Femur (tissue), 1 donor: ENCODE measurements around the gene GP5.

ENCODE experiments used
- DNase-seq: peaks from one replicate; pipeline ENCODE4 v3.0.0-alpha.2; 2017

GP5 gene

DNA sequence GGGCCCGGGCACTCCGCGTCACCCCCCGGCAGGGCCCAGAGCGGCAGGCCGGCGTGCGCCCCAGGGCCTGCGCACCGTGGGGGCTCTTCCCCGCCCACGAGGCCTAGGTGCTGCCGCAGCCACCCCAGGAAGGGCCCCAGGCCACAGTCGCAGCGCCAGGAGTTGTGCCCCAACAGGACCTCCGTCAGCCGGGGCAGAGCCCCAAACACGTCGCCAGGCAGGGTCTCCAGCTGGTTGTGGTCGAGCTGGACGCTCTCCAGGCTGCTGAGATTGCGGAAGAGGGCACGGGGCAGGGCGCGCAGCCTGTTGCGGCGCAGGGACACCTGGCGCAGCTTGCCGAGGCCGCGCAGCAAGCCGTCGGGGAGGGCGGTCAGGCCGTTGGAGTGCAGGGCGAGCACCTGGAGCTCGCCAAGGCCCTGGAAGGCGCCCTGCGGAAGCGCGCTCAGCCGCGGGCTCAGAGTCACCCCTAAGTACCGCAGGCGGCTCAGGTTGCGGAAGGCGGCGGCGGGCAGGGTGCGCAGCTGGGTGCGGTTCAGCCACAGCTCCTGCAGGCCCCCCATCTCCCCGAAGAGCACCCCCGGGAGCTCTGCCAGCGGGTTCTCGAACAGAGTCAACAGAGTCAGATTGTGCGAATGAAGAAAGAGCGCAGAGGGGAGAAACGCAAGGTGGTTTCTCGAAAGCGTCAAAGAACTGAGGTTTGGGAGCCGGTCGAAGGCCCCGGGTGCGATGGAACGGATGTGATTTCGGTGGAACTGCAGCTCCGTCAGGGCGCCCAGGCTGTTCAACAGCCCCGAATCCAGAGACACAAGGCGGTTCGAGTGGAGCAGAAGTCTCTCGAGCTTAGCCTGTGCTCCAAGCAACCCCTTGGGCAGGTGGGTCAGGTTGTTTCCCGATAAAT lies 2.0 kb downstream of the GP5 start:
- no peak for DNase-seq

DNA sequence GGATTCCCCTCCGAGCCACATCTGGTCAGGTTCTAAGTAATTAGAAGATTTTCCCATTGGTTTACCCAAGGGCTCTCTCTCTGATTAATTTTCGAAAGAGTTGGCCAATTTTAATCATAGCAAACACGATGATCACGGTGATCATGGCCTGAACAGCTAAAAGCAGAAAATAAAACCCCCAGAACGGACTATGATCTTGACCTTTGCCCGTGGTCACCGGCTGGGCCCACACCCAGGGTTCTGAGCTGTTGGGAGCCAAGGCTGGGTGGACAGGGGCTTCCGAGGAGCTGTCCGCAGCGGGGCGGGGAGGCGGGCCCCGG lies 2.6 kb downstream of the GP5 start:
- DNase-seq, result no peak

GRCh38 chr3:194395778-194396538 lies 3.1 kb downstream of the GP5 start:
- DNase-seq, result peak; percentile 81

DNA sequence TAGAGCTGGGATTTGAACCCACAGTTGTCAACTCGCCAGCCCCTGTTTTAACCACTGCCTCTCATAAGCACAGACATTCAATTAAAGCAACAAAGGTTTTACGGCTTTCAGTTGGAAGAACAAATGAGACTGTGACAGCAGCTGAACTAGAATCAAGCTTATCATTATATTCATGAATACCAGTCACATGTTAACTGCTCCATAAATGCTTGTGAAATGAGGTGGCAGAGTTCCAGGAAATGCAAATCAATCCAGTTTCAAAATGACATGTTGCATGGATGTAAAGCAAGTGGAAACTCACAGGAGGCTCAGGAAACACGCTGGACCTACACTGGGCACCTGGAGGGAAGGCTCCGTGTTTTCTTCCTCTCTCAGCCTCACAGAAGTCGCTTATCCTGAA lies 3.9 kb downstream of the GP5 start:
- DNase-seq, result no peak

GRCh38 chr3:194392576-194392975 lies 6.5 kb downstream of the GP5 start:
- DNase-seq, result no peak

DNA sequence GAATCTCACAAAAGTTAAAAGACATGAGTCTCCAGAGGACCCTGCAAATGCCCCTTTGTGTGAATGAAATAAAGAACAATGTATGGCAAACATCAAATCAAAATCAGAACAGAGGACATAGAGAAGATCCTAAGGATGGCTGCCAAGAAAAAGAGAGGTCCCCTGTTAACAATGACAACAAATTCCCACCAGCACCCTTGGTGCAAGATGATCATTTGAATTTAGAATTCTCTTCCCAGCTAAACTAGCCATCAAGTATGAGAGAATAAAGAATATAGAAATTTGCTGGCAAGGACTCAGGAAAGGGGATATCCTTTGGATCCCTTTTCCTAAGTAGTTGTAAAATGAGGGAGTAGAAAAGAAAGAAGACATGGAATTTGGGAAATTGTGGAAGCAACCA lies 8.2 kb downstream of the GP5 start:
- no peak for DNase-seq

DNA sequence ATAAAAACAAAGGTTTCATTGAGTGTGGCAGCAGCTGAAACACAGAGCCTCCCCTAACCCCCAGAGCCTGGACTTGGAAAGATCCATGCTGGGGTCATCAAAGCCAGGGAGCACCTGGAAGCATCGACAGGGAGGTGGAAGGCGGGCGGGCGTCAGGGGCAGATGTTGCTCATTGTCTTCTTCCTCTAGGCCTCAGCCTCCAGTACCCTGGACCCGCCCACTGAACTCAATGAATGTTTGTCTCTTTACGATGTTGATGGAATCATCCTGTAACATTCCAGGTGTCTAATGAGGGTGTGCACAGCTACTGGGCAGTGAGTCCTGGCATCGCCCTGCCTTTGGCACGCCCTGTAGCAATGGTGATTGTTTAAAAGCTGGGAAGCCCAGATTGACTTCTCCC lies 9.8 kb downstream of the GP5 start:
- DNase-seq, result no peak

DNA sequence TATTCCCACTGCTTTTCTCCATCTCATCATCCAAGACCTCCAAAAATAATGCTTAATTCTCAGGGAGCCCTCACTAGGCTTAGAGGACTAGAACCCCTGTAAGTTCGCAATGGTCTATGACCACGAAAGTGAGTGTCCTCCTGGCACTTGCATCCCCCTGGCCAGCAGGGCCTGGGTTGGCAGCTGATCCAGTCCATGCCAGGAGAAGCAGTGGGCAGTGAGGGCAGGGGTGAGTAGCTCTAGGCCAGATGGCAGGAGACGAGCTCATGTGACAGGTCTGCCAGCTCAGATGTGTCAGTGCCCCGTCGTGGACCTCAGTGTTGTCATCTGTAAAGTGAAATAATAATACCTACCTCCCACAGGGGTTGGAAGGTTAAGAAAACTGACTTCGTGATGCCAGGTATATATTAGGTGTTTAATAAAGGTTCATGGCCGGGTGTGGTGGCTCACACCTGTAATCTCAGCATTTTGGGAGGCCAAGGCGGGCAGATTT lies 11.1 kb downstream of the GP5 start:
- no peak for DNase-seq

DNA sequence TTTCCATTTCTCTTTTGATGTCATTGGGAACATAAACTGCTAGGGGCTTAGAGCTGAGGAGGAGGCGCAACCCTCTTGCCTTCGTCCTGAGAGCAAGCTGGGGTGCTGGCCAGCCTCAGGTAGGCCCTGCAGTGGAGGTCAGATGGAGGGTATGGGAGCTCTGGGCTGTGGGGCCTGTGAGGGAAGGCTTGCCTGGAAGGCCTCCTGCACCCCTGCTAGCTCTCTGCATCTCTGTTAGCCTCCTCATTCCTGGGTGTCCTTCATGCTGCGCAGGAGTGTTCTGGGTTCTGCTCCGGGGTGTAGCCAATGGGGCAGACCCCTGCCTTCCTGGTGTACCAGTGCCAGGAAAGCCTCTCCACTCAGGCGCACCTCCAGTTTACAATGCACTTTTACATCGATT lies 11.8 kb downstream of the GP5 start:
- no peak for DNase-seq

DNA sequence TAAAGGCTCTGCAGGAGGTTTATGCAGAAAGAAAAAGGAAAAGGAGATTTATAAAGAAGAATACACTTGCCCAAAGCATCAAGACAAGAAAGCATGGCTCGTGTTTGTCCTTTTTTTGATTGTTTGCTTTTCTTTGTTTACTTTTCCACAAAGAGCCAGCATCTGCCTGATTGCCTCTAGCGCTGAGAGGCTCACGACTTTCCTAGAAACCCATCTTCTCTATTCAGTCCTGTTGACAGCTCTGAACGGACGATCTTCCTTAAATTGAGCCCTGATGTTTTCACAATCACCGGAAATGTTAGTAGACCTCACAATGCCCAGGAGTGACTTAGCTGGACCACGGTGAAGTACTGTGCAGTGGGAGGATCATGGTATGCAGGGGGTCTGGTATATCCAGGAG lies 12.4 kb downstream of the GP5 start:
- DNase-seq, result peak; percentile 4

DNA sequence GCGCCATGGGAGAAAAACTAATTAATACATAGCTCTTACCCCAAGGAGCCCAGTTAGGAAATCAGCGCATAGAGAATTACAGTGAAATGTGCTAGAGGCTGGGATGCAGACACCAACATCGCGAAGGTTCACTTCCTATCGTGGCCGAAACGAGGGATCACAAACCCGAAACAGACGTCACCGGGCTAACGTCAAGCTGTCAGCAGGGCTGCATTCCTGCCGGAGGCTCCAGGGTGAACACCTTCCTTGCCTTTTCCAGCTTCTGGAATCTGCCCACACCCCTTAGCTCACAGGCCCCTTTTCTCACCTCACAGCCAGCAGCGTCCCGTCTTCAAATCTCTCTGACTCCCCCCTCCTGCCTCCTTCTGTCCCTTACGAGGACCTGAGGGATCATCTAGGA lies 13.0 kb downstream of the GP5 start:
- peak; percentile 13 for DNase-seq

GRCh38 chr3:194384569-194385001 lies 14.5 kb downstream of the GP5 start:
- peak; percentile 10 for DNase-seq

- no peak for DNase-seq
Observed at GRCh38 chr3:194384156-194384555, 14.9 kb downstream of the GP5 start.

DNA sequence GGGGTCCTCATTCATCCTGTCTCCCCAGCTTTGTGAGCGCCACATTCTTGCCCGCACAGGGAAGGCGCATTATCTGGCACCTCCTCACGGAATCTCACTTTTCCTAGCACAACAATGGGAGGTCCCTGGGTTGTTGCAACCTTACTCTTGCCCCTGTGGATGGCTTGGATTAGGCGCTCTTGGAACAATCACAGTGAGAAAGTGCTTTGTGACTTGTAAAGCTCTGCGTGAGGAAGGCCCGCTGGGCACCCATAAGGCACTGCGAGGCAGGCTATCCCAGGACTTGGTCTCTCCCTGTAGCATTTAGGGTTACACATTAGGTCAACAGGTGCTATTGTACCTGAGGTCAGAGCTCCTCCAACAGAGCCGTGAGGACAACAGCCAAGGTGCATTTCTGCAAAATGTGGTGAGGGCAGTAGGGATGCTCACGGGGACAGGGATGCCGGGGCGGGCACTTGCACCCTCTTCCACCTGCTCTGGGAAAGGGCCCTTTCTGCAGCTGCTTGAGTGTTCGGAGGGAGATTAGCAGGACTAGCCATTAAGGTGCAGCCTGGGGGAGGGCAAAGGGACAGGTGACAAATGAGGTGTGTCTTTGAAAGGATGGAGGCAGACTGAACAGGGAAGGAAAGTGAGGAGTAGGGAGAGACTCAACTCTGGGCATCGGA lies 15.7 kb downstream of the GP5 start:
- peak; percentile 7 for DNase-seq

DNA sequence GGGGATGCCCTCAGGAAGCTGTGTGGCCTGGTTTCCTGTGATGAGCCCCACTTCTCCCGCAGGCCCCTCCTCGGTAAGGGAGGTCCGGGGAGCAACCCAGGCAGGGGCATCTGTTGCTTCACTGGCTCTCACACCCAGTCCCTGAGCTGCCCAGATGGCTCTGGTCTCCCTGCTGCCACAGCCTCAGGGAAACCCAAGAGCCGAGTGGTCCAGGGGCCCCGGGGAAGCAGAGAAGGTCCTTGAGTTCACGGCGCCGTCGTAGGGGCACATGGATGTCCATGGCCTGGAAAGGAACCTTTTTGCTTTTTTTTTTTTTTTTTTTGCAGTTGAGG lies 16.2 kb downstream of the GP5 start:
- no peak for DNase-seq

DNA sequence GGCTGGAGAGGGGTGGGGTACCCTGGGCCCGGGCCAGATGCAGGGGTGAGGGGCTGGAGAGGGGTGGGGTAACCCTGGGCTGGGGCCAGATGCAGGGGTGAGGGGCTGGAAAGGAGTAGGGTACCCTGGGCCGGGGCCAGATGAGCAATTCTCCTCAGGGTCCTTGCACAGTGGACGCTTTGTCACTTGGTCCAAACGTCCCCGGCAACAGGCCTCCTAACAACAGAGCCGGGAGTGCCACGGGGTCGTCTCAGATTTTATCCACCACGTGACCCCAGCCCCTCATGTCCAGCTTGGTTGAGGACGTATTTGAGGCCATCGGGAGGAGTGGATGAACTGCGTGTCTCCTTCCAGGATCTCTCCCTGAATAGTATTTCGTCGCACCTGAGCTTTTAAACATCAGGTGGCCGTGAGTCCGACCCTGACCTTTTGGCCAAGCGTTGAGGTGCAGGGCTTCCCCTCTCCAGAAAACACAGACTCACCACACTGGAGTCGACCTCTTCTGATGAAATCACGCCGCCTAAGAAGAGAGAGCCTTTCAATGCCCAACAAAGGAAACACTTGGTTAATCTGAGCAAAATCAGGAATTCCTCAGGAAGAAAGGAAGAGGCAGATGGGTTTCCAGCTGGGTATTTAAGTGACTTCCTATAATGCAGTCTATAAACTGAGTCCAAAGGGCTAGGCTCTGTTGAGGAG lies 16.7 kb downstream of the GP5 start:
- DNase-seq, result no peak

- no peak for DNase-seq
Observed at GRCh38 chr3:194381460-194381875, 17.6 kb downstream of the GP5 start.

DNA sequence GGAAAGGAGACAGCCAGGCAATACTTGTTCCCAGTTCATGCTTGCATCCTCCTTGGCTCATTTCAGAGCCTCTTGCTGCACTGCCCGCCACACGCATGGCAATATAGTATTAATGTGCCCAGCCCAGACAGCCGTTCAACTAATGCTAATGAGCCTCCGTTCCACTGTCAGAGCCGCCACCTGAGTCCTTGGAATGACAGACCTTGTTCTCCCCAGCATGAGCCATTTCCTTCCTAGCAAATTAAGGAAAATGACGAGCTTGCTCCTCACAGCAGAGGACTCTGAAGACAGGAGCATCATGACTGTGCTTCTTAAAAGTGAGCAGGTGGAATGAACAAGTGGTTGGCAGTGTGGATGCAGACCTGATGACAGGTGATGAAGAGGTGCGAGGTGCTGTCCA lies 18.7 kb downstream of the GP5 start:
- DNase-seq, result no peak

DNA sequence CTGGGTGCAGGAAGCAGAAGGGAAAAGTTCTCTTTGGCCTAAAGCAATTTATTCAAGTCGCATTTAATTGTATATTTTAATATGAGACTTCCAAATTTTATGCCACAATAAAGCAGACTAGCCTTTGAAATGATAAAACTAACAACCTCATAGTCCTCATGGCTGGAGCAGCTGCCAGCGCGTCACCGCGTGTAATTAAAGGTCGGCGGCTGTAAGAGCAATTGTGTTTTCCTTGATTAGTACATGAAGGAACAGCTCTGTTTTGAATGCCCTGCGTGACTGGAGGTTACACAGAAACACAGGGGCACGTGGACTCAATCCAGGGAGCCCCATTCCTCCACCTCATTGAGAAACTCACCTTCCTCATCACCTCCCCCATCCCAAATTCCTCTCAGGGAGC lies 19.4 kb downstream of the GP5 start:
- no peak for DNase-seq

DNA sequence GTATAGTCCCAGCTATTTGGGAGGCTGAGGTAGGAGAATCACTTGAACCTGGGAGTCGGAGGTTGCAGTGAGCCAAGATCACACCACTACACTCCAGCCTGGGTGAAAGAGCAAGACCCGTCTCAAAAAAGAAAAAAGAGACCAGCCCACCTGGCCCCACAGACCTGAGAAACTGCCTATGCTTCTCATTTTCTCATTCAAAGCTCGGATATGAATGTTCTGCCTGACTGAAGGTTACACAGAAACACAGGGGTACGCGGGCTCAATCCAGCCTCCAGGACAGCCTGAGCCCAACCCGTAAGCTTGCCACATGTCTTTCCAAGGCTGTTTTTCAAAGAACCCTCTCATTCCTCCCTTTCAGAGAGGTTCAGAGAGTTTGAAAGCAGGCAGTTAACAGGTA lies 19.8 kb downstream of the GP5 start:
- DNase-seq, result no peak

DNA sequence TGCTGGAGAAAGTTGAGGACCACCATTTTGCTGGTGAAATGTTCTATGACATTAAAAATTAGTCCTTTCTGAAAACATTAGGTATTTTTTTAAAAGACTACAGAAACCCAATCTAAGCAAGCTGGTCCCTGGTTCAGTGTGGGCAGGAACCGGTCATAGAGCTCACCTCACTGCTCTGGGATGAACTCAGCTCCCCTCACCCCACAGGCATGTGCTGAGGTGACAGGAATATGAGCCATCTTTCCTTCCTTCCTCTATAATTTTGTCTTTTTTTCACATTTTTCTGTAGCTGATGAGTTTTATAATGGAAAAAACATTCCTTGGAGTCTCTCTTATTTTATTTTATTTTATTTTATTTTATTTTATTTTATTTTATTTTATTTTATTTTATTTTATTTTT lies 21.4 kb downstream of the GP5 start:
- no peak for DNase-seq

GRCh38 chr3:194376241-194376560 lies 22.9 kb downstream of the GP5 start:
- DNase-seq, result no peak

DNA sequence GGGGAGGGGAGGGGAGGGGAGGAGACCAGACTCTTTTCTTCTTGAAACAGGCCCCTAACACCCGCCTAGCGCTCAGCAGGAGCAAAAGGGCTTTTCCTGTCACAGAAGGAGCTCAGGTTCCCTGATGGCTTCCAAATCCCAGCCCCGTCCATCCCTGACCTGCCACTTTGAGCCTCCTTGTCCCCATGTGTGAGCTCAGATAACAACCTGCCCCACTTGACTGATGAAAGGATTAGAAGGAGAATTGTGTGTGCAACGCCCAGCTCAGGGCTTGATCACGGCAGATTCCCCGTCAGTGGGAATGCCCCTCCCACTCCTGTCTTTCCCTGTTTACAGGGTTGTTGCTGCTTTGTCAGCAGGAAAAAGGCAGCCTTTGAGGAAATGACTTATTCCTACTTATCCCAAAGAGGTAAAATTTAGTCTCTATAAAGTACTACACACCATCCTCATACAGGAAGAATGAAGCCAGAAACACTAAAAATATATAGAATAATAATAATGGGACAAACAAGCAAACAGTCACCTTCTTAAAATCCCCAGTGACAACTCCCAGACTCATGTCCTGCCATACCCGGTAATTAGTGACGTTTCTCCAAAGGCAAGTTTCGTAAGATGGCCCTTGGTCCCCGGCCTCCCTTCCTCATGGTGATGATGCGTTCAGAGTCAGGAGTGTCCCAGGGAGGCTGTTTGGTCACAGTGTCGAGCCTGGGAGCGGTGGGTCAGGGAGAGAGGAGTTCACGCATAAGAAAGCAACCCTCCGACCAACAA lies 23.4 kb downstream of the GP5 start:
- DNase-seq, result no peak
